Measurements from ENCODE around the gene BLTP3B. TPM values are rescaled to one million over a fixed set of nuclear protein-coding genes. Genes with fewer than 3 reads are reported as not detected.
"Not testable (repeated sequence)": the region's sequence is repeated elsewhere in the genome, so short reads cannot be mapped to it uniquely, and the experiment has no call there.

BLTP3B gene, protein sequence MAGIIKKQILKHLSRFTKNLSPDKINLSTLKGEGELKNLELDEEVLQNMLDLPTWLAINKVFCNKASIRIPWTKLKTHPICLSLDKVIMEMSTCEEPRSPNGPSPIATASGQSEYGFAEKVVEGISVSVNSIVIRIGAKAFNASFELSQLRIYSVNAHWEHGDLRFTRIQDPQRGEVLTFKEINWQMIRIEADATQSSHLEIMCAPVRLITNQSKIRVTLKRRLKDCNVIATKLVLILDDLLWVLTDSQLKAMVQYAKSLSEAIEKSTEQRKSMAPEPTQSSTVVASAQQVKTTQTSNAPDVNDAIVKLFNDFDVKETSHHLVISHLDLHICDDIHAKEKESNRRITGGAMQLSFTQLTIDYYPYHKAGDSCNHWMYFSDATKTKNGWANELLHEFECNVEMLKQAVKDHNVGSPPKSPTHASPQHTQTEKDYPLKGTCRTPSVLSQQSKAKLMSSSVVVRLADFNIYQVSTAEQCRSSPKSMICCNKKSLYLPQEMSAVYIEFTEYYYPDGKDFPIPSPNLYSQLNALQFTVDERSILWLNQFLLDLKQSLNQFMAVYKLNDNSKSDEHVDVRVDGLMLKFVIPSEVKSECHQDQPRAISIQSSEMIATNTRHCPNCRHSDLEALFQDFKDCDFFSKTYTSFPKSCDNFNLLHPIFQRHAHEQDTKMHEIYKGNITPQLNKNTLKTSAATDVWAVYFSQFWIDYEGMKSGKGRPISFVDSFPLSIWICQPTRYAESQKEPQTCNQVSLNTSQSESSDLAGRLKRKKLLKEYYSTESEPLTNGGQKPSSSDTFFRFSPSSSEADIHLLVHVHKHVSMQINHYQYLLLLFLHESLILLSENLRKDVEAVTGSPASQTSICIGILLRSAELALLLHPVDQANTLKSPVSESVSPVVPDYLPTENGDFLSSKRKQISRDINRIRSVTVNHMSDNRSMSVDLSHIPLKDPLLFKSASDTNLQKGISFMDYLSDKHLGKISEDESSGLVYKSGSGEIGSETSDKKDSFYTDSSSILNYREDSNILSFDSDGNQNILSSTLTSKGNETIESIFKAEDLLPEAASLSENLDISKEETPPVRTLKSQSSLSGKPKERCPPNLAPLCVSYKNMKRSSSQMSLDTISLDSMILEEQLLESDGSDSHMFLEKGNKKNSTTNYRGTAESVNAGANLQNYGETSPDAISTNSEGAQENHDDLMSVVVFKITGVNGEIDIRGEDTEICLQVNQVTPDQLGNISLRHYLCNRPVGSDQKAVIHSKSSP (N-terminal part only)
- total RNA-seq (2022) (17.7 and 20.1 TPM in 2 replicates), Bru-seq, nascent RNA (percentile 75 among the genes with signal in this experiment), BruChase-seq, experiment 1, labeled RNA remaining after a 6-hour chase (percentile 76 among the genes with signal in this experiment), BruChase-seq, experiment 2, labeled RNA remaining after a 2-hour chase (percentile 70 among the genes with signal in this experiment)
- long read RNA-seq, full-length matches to known transcripts: 26 of 43 reads
- long read RNA-seq, partial matches to known transcripts: 4 of 43 reads
- long read RNA-seq, other reads (novel, unspliced or antisense): 13 of 43 reads

DNA sequence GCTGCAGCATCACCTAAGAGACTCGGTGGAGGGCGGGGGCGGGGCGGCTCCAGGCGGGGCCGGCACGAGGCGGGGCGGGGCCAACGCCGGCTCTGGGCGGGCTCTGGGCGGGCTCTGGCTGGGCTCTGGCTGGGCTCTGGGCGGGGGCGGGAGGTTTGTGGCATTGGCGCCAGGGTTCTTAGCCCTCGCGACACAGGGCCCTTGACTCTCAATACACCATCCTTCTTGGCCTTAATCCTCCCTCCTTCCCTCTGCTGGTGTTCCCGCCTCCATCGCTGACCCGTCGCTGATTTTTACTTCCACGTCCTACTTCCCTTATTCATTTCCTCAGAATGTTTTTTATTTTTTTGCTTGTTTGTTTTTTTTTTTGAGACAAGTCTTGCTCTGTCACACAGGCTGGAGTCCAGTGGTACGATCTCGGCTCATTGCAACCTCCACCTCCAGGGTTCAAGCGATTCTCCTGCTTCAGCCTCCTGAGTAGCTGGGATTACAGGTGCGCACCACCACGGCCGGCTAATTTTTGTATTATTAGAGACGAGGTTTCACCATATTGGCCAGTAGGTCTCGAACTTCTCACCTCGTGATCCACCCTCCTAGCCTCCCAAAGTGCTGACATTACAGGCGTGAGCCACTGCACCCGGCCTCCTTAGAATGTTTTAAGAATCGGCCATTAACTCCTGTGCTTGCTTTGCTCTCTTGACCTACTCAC is at the start of gene BLTP3B:
TSS of gene BLTP3B (minus strand) at position 24 of the 709 bp plus-strand sequence. CDS start 239 bp downstream, outside the sequence.
- TF ChIP-seq, protein P1, sequence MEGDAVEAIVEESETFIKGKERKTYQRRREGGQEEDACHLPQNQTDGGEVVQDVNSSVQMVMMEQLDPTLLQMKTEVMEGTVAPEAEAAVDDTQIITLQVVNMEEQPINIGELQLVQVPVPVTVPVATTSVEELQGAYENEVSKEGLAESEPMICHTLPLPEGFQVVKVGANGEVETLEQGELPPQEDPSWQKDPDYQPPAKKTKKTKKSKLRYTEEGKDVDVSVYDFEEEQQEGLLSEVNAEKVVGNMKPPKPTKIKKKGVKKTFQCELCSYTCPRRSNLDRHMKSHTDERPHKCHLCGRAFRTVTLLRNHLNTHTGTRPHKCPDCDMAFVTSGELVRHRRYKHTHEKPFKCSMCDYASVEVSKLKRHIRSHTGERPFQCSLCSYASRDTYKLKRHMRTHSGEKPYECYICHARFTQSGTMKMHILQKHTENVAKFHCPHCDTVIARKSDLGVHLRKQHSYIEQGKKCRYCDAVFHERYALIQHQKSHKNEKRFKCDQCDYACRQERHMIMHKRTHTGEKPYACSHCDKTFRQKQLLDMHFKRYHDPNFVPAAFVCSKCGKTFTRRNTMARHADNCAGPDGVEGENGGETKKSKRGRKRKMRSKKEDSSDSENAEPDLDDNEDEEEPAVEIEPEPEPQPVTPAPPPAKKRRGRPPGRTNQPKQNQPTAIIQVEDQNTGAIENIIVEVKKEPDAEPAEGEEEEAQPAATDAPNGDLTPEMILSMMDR (IDR thresholded peaks at IDR 0.05; ENCODE audit: unreplicated experiment): no peak
- DNase-seq (ENCODE audit: unreplicated experiment): peak; percentile 82
- no TSS peak for BruUV-seq (replicated peaks)
- peak within 1 kb of the TSS; percentile 94 for H3K27ac Mint-ChIP-seq (ENCODE audit: low read depth, unreplicated experiment)
- peak within 1 kb of the TSS; percentile 89 for H3K4me3 Mint-ChIP-seq (ENCODE audit: unreplicated experiment)
- no peaks in the 10 kb centered on the region for H3K9me3 Mint-ChIP-seq (ENCODE audit: unreplicated experiment)
- no peaks in the 10 kb centered on the region for H3K36me3 Mint-ChIP-seq (ENCODE audit: insufficient read depth, unreplicated experiment)
- ChIA-PET CTCF (interaction anchor here (1.2 kb wide), 1 partner anchor 12 kb away, joined by 4 read pairs; no protein-coding TSS in a partner anchor), POLR2A (interaction anchor here (0.7 kb wide), 1 partner anchor 23 kb away, joined by 3 read pairs; no protein-coding TSS in a partner anchor)
- peaks cover 24% of the 10 kb centered on the region for H3K4me1 Mint-ChIP-seq (ENCODE audit: insufficient read depth, unreplicated experiment)
- intact Hi-C loops (cut with micrococcal nuclease): loop anchor here (1.0 to 5.0 kb wide), 2 partner anchors 56 to 331 kb away; no protein-coding TSS in a partner anchor
- no peaks in the 10 kb centered on the region for H3K27me3 Mint-ChIP-seq (ENCODE audit: insufficient read depth, unreplicated experiment)

- H3K9me3 Mint-ChIP-seq (ENCODE audit: unreplicated experiment): no peaks in the 10 kb centered on the region
- CTCF ChIA-PET: interaction anchor here (0.9 to 1.9 kb wide), 2 partner anchors 35 to 61 kb away, joined by 4 to 7 read pairs; no protein-coding TSS in a partner anchor
- H3K27me3 Mint-ChIP-seq (ENCODE audit: insufficient read depth, unreplicated experiment): no peaks in the 10 kb centered on the region
- BruUV-seq (replicated peaks): no TSS peak
- H3K4me1 Mint-ChIP-seq (ENCODE audit: insufficient read depth, unreplicated experiment): no peaks in the 10 kb centered on the region
- H3K4me3 Mint-ChIP-seq (ENCODE audit: unreplicated experiment): no peak overlapping the region
- H3K36me3 Mint-ChIP-seq (ENCODE audit: insufficient read depth, unreplicated experiment): peaks cover 14% of the 10 kb centered on the region
- H3K27ac Mint-ChIP-seq (ENCODE audit: low read depth, unreplicated experiment): no peak overlapping the region
- TF ChIP-seq, protein P1 (IDR thresholded peaks at IDR 0.05; ENCODE audit: unreplicated experiment): no peak
- DNase-seq (ENCODE audit: unreplicated experiment): no peak
- intact Hi-C loops (cut with micrococcal nuclease): no loop called here
- POLR2A ChIA-PET: no interaction called here
Measured at GRCh38 chr12:100189636-100190394, 47.1 kb upstream of the BLTP3B start.

DNA sequence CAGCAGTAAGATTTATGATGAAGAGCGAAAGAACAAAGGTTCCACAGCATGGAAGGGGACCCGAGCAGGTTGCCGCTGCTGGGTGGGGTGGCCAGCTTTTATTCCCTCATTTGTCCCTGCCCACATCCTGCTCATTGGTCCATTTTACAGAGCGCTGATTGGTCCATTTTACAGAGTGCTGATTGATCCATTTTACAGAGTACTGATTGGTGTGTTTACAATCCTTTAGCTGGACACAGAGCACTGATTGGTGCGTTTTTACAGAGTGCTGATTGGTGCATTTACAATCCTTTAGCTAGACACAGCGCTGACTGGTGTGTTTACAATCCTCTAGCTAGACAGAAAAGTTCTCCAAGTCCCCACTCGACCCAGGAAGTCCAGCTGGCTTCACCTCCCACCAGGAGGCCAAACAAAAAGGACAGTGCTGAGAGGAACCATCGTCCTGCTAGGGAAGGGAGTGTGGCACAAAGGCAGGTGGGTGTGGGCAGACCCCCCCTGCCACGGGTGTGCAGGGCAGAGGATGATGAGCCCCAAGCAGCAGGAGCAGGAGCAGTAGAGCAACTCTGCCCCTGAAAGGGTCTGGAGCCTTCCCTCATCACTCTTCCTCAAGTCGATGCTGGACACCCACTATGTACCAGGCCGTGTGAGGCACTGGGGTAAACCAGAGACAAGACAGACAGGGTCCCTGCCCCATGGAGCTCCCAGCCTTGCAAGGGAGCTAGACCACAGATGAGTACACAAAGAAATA is 46.4 kb upstream of the BLTP3B start:
- DNase-seq (ENCODE audit: unreplicated experiment): not testable (repeated sequence)
- CTCF ChIA-PET: interaction anchor here (1.9 kb wide), 1 partner anchor 34 kb away, joined by 7 read pairs; no protein-coding TSS in a partner anchor

More for the DNA sequence above, 46.4 kb upstream of the BLTP3B start:
- H3K4me3 Mint-ChIP-seq (ENCODE audit: unreplicated experiment); H3K27me3 Mint-ChIP-seq (ENCODE audit: insufficient read depth, unreplicated experiment); H3K27ac Mint-ChIP-seq (ENCODE audit: low read depth, unreplicated experiment); H3K9me3 Mint-ChIP-seq (ENCODE audit: unreplicated experiment); intact Hi-C loops (cut with micrococcal nuclease); BruUV-seq (replicated peaks); H3K4me1 Mint-ChIP-seq (ENCODE audit: insufficient read depth, unreplicated experiment): not testable (repeated sequence)
- peaks cover 14% of the 10 kb centered on the region for H3K36me3 Mint-ChIP-seq (ENCODE audit: insufficient read depth, unreplicated experiment)
- POLR2A ChIA-PET: interaction anchor here (0.7 kb wide), 1 partner anchor 1168 kb away, joined by 3 read pairs; no protein-coding TSS in a partner anchor

All from MCF 10A (cell line).